Esophagus muscularis mucosa (tissue), 4 donors: ENCODE measurements around the gene ABHD6.

Experiments used
- CTCF ChIP-seq, 3 experiments: fragments of 200-600 bp in 2 of 3; fragments of 450-650 bp in 1 of 3; sonication (generic) in 2 of 3; IDR thresholded peaks; one replicate each; pipeline ENCODE4 v1.5.1; 2017 to 2019; ENCODE audit warnings: antibody characterized with exemption in 3 of 3, mild to moderate bottlenecking in 2 of 3, moderate library complexity in 1 of 3
- EP300 ChIP-seq: sonication (generic); formaldehyde crosslinking; IDR thresholded peaks from one replicate; pipeline ENCODE4 v1.6.1; 2017; ENCODE audit warnings: antibody characterized with exemption
- POLR2A ChIP-seq: fragments of 450-650 bp; IDR thresholded peaks from one replicate; pipeline ENCODE4 v1.6.1; 2017; ENCODE audit warnings: antibody characterized with exemption, moderate library complexity, mild to moderate bottlenecking, low read depth
- POLR2AphosphoS5 ChIP-seq, 2 donors: sonication (generic); formaldehyde crosslinking; IDR thresholded peaks; one replicate each; pipeline ENCODE4 v1.6.1; 2017; ENCODE audit warnings: antibody characterized with exemption in 2 of 2

- no peak for TF ChIP-seq EP300
- TF ChIP-seq CTCF (IDR thresholded peaks at IDR 0.05) = no peak
- TF ChIP-seq POLR2A = no peak
- no peak for TF ChIP-seq POLR2AphosphoS5 (IDR thresholded peaks at IDR 0.05)
Observed at GRCh38 chr3:58321791-58322190, 84.2 kb downstream of the ABHD6 start.
